ENCODE measurements around the gene RAD51B. TPM values are rescaled to one million over a fixed set of nuclear protein-coding genes. Genes with fewer than 3 reads are reported as not detected.

RAD51B gene
- polyA plus RNA-seq, 1 experiment = 6.6 TPM

- CTCF ChIA-PET = interaction anchor here (0.6 to 6.1 kb wide), 9 partner anchors 10 to 569 kb away, joined by 3 to 31 read pairs (median 10); no protein-coding TSS in a partner anchor
- H3K27ac ChIP-seq (ENCODE audit: low read depth, low read length) = no peak overlapping the region
- TF ChIP-seq CTCF (IDR thresholded peaks at IDR 0.05; ENCODE audit: low read depth, low read length) = no peak
- no peaks in the 10 kb centered on the region for H3K9me3 ChIP-seq (ENCODE audit: control insufficient read depth, insufficient read depth, low read length)
- POLR2A ChIA-PET = interaction anchor here (0.7 to 1.8 kb wide), 2 partner anchors 546 to 569 kb away, joined by 3 to 8 read pairs; partner anchors contain the start of gene ZFP36L1
- no peak overlapping the region for H3K4me3 ChIP-seq (ENCODE audit: low read depth, low read length)
- no peaks in the 10 kb centered on the region for H3K27me3 ChIP-seq (ENCODE audit: control insufficient read depth, insufficient read depth, low read length)
- DNase-seq (ENCODE audit: low read depth, low spot score) = no peak
Observed at GRCh38 chr14:68247274-68247673, 427.7 kb downstream of the RAD51B start.

GRCh38 chr14:68247676-68248268 lies 428.2 kb downstream of the RAD51B start:
- H3K27ac ChIP-seq (ENCODE audit: low read depth, low read length) = no peak overlapping the region
- DNase-seq (ENCODE audit: low read depth, low spot score) = no peak
- H3K4me3 ChIP-seq (ENCODE audit: low read depth, low read length) = no peak overlapping the region
- ChIA-PET CTCF (interaction anchor here (0.6 to 6.1 kb wide), 10 partner anchors 10 to 569 kb away, joined by 3 to 31 read pairs (median 8); no protein-coding TSS in a partner anchor), POLR2A (interaction anchor here (0.7 kb wide), 2 partner anchors 435 to 569 kb away, joined by 3 read pairs; no protein-coding TSS in a partner anchor)
- no peaks in the 10 kb centered on the region for H3K9me3 ChIP-seq (ENCODE audit: control insufficient read depth, insufficient read depth, low read length)
- no peak for TF ChIP-seq CTCF (IDR thresholded peaks at IDR 0.05; ENCODE audit: low read depth, low read length)
- no peaks in the 10 kb centered on the region for H3K27me3 ChIP-seq (ENCODE audit: control insufficient read depth, insufficient read depth, low read length)

GRCh38 chr14:68248481-68249255 lies 429.1 kb downstream of the RAD51B start:
- TF ChIP-seq CTCF (IDR thresholded peaks at IDR 0.05; ENCODE audit: low read depth, low read length) = peak; percentile 60
- DNase-seq (ENCODE audit: low read depth, low spot score) = no peak
- Histone ChIP-seq H3K4me3 (ENCODE audit: low read depth, low read length) (no peak overlapping the region), H3K27me3 (ENCODE audit: control insufficient read depth, insufficient read depth, low read length) (no peaks in the 10 kb centered on the region), H3K27ac (ENCODE audit: low read depth, low read length) (peak overlapping the region; percentile 33), H3K9me3 (ENCODE audit: control insufficient read depth, insufficient read depth, low read length) (no peaks in the 10 kb centered on the region)
- POLR2A ChIA-PET = interaction anchor here (0.7 to 2.4 kb wide), 5 partner anchors 434 to 568 kb away, joined by 3 to 13 read pairs (median 5); partner anchors contain the start of gene ZFP36L1
- CTCF ChIA-PET = interaction anchor here (0.5 to 6.1 kb wide), 16 partner anchors 11 to 568 kb away, joined by 3 to 31 read pairs (median 4); no protein-coding TSS in a partner anchor

GRCh38 chr14:68249661-68250451 lies 430.3 kb downstream of the RAD51B start:
- DNase-seq (ENCODE audit: low read depth, low spot score) = no peak
- TF ChIP-seq CTCF (IDR thresholded peaks at IDR 0.05; ENCODE audit: low read depth, low read length) = no peak
- ChIA-PET CTCF (interaction anchor here (0.7 to 6.1 kb wide), 11 partner anchors 303 to 569 kb away, joined by 3 to 31 read pairs (median 5); no protein-coding TSS in a partner anchor), POLR2A (interaction anchor here (0.9 to 2.4 kb wide), 4 partner anchors 540 to 557 kb away, joined by 3 to 13 read pairs (median 8); partner anchors contain the start of gene ZFP36L1)
- H3K4me3 ChIP-seq (ENCODE audit: low read depth, low read length) = no peak overlapping the region
- H3K9me3 ChIP-seq (ENCODE audit: control insufficient read depth, insufficient read depth, low read length) = no peaks in the 10 kb centered on the region
- no peak overlapping the region for H3K27ac ChIP-seq (ENCODE audit: low read depth, low read length)
- no peaks in the 10 kb centered on the region for H3K27me3 ChIP-seq (ENCODE audit: control insufficient read depth, insufficient read depth, low read length)

Data from AG04450 (cell line).